Measurements from ENCODE around the gene DCDC1. TPM values are rescaled to one million over a fixed set of nuclear protein-coding genes. Genes with fewer than 3 reads are reported as not detected.

DCDC1 gene
- total and polyA plus RNA-seq, 2 experiments from 2014 or later = 1.1 TPM; not detected in 1

DNA sequence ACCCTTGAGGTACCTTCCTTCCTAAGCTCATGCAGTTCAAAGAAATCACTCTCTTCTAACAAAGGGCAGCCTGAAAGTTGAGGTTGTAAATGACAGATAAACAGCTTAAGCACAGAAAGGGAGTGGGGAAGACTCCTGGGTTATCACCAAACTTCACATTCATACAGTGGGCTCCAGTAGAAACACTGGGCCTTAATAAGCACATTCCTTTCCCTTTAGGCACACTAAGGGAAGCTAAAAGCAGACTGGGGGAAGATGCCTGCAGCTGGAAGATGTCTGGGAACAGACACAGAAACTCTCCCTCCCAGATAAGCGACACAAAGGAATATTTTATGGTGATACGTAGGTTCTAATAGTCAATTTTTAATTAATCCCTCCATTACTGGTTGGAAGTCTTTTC, 433.0 kb downstream of the DCDC1 start:
- no peaks in the 10 kb centered on the region for H3K36me3 ChIP-seq
- no peaks in the 10 kb centered on the region for H3K27me3 ChIP-seq
- peaks cover 9% of the 10 kb centered on the region for H3K4me1 ChIP-seq (ENCODE audit: low read depth)
- peak in 1 of 2 donors; percentile 30 for DNase-seq (ENCODE audit: low read depth in 1 of 2, low spot score in 1 of 2)
- TF ChIP-seq, protein P1, sequence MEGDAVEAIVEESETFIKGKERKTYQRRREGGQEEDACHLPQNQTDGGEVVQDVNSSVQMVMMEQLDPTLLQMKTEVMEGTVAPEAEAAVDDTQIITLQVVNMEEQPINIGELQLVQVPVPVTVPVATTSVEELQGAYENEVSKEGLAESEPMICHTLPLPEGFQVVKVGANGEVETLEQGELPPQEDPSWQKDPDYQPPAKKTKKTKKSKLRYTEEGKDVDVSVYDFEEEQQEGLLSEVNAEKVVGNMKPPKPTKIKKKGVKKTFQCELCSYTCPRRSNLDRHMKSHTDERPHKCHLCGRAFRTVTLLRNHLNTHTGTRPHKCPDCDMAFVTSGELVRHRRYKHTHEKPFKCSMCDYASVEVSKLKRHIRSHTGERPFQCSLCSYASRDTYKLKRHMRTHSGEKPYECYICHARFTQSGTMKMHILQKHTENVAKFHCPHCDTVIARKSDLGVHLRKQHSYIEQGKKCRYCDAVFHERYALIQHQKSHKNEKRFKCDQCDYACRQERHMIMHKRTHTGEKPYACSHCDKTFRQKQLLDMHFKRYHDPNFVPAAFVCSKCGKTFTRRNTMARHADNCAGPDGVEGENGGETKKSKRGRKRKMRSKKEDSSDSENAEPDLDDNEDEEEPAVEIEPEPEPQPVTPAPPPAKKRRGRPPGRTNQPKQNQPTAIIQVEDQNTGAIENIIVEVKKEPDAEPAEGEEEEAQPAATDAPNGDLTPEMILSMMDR (IDR thresholded peaks at IDR 0.05; ENCODE audit: low read depth, low read length) = no peak
- H3K4me3 ChIP-seq = no peak overlapping the region
- H3K9me3 ChIP-seq (ENCODE audit: low read depth) = no peaks in the 10 kb centered on the region
- H3K27ac ChIP-seq = no peak overlapping the region

DNA sequence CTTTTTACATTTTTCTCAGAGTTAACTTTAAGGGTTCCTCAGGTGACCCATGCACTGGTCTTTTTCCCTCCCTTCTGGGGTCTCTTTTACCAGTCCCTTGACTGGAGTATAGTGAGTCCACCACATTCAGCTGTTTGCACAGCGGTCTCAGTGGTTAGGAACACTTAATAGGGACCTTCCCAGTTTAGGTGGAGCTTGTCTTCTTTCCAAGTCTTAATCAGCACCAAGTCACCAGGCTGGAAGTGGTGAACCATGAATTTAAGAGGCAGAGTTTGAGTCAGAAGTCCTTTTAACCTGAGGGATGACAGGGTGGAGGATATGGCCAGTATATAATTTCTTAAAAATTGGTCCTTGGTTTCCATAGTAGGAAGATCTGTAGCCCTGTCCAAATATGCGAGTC, 433.7 kb downstream of the DCDC1 start:
- peaks cover 9% of the 10 kb centered on the region for H3K4me1 ChIP-seq (ENCODE audit: low read depth)
- H3K4me3 ChIP-seq = no peak overlapping the region
- H3K9me3 ChIP-seq (ENCODE audit: low read depth) = no peaks in the 10 kb centered on the region
- TF ChIP-seq, protein P1 (IDR thresholded peaks at IDR 0.05; ENCODE audit: low read depth, low read length) = no peak
- no peaks in the 10 kb centered on the region for H3K36me3 ChIP-seq
- no peak overlapping the region for H3K27ac ChIP-seq
- H3K27me3 ChIP-seq = no peaks in the 10 kb centered on the region
- no peak for DNase-seq (ENCODE audit: low read depth in 1 of 2, low spot score in 1 of 2)

DNA sequence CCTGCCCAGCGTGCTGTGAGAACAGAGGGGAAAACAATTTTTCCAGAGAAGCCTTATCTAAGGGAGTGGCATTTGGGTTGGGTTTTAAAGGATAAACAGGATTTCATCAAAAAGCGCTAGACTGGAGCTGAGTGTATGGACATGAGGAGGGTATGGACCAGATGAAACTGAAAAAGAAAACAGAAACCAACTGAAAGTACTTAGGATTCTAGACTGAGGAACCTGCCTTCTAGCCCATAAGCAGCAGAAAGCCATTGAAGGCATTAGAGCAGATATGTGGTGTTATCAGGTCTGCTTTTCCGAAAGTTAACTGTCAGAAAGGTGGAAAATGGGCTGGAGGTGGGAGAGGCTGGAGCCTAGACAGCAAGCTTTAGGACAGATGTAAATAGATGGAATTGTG, 443.4 kb downstream of the DCDC1 start:
- no peak for DNase-seq (ENCODE audit: low read depth in 1 of 2, low spot score in 1 of 2)
- Histone ChIP-seq H3K27ac (no peak overlapping the region), H3K4me1 (ENCODE audit: low read depth) (no peaks in the 10 kb centered on the region), H3K4me3 (no peak overlapping the region), H3K36me3 (no peaks in the 10 kb centered on the region), H3K9me3 (ENCODE audit: low read depth) (no peaks in the 10 kb centered on the region), H3K27me3 (no peaks in the 10 kb centered on the region)
- TF ChIP-seq, protein P1 (IDR thresholded peaks at IDR 0.05; ENCODE audit: low read depth, low read length) = no peak

DNA sequence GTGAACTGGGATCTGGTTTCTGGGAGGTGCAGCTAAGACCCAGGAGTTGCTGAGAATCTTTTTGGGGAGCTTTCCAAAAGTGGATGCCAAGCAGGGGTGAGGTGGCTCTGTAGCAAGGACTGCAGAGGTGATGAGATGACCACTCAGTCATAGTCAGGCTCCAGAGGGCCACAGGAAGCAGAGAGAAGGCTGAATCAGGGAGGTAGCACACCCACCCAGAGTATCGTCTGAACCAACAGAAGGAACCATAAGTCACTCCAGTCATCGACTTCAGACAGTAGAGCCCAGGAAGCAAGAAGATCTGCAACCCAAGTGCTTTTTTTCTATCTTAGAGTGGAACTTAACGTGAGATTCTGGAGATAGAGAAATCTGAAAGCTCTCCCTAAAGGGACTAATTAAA, 447.7 kb downstream of the DCDC1 start:
- no peak for DNase-seq (ENCODE audit: low read depth in 1 of 2, low spot score in 1 of 2)
- Histone ChIP-seq H3K9me3 (ENCODE audit: low read depth) (no peaks in the 10 kb centered on the region), H3K27ac (no peak overlapping the region), H3K36me3 (no peaks in the 10 kb centered on the region), H3K4me1 (ENCODE audit: low read depth) (no peaks in the 10 kb centered on the region), H3K27me3 (no peaks in the 10 kb centered on the region), H3K4me3 (no peak overlapping the region)
- TF ChIP-seq, protein P1 (IDR thresholded peaks at IDR 0.05; ENCODE audit: low read depth, low read length) = no peak

DNA sequence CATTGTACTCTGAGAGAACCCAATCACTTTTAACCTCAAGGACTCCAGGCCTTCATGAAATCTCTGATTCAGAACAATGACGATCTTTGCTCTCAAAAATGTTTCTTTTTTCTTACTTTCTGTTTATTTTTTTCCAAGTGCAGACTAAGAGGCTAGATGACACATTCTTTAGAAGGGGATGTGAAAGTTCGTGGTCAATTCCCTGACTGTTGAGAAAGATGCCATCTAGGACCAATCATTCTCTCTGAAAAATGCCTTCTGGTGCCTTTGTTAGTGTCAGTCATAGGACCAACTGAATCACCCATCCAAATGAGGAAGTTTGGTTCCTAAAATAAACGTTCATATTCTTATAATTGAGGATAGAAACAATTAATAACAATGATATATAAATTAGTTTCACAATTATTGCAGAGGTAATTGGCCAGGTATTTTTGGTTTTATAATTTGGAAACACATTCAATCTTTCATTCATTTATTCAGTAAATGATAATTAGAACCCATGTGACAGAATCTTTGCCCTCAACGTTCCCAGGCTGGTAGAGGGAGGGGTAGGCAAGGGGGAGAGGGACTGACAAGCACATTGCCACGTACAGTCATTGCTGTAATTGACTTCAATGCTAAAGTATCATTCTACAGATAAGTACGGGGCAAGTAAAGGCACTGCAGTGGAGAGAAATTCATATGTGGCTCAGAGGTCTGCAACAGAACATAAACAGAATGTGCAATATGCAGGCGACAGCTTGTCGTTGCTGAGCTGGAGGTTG, 450.0 kb downstream of the DCDC1 start:
- TF ChIP-seq, protein P1 (IDR thresholded peaks at IDR 0.05; ENCODE audit: low read depth, low read length) = no peak
- Histone ChIP-seq H3K4me1 (ENCODE audit: low read depth) (no peaks in the 10 kb centered on the region), H3K9me3 (ENCODE audit: low read depth) (no peaks in the 10 kb centered on the region), H3K27me3 (no peaks in the 10 kb centered on the region), H3K36me3 (no peaks in the 10 kb centered on the region), H3K27ac (no peak overlapping the region), H3K4me3 (no peak overlapping the region)
- DNase-seq (ENCODE audit: low read depth in 1 of 2, low spot score in 1 of 2) = no peak
